CD14-positive monocyte (primary cell): ENCODE data around the gene ESYT1. TPM values are rescaled to one million over a fixed set of nuclear protein-coding genes. Genes with fewer than 3 reads are reported as not detected.
A peak's percentile ranks its signal among the peaks of the same experiment; 100 is the strongest.

Source experiments
- DNase-seq, 3 donors: peaks; one replicate each; pipeline ENCODE4 v3.0.0-alpha.2; 2011 to 2022
- H2AFZ ChIP-seq: 2 replicates; pipeline ENCODE4 v1.6.0; 2012; ENCODE audit warnings: mild to moderate bottlenecking, low read depth, low read length, inconsistent platforms; ENCODE audit not compliant: insufficient read depth, poor library complexity, severe bottlenecking
- H3K27ac ChIP-seq, 2 donors: 1 replicate in 1 of 2; 2 replicates in 1 of 2; pipeline ENCODE4 v1.5.1; 2012 to 2013; ENCODE audit warnings: low read length in 2 of 2, control low read depth in 1 of 2, inconsistent platforms in 1 of 2, low read depth in 1 of 2, mild to moderate bottlenecking in 1 of 2
- H3K27me3 ChIP-seq, 2 donors: one replicate each; pipeline versions ENCODE4 v1.6.0 to v1.6.1; 2011 to 2013; ENCODE audit warnings: low read length in 2 of 2; ENCODE audit not compliant: control insufficient read depth in 2 of 2, insufficient read depth in 2 of 2
- H3K36me3 ChIP-seq, 2 donors: replicated peaks in 1 of 2; 1 replicate in 1 of 2; 2 replicates in 1 of 2; pipeline versions ENCODE4 v1.5.1 to v1.6.1; 2012 to 2013; ENCODE audit warnings: low read length in 2 of 2, control low read depth in 1 of 2, inconsistent platforms in 1 of 2, mild to moderate bottlenecking in 1 of 2; ENCODE audit not compliant: insufficient read depth in 2 of 2, control insufficient read depth in 1 of 2
- H3K4me1 ChIP-seq, 2 donors: 1 replicate in 1 of 2; 2 replicates in 1 of 2; pipeline versions ENCODE4 v1.5.1 to v1.6.1; 2012 to 2013; ENCODE audit warnings: low read length in 2 of 2, control low read depth in 1 of 2, inconsistent platforms in 1 of 2, mild to moderate bottlenecking in 1 of 2, moderate library complexity in 1 of 2; ENCODE audit not compliant: insufficient read depth in 2 of 2, control insufficient read depth in 1 of 2
- H3K4me2 ChIP-seq: replicated peaks from 2 replicates; pipeline ENCODE3; 2012; ENCODE audit warnings: low read length, moderate library complexity, mild to moderate bottlenecking; ENCODE audit not compliant: poor library complexity, severe bottlenecking; ENCODE audit errors: extremely low read depth
- H3K4me3 ChIP-seq, 3 experiments: fragments of 200-600 bp in 1 of 3; sonication (generic) in 1 of 3; replicated peaks in 1 of 3; 1 replicate in 2 of 3; 2 replicates in 1 of 3; pipeline ENCODE4 v1.5.1; 2011 to 2013; ENCODE audit warnings: low read length in 3 of 3, mild to moderate bottlenecking in 3 of 3, control low read depth in 2 of 3, low read depth in 2 of 3, inconsistent platforms in 1 of 3, moderate library complexity in 1 of 3
- H3K79me2 ChIP-seq: 2 replicates; pipeline ENCODE4 v1.6.0; 2012; ENCODE audit warnings: mild to moderate bottlenecking, control low read depth, inconsistent platforms, low read length, moderate library complexity; ENCODE audit not compliant: insufficient read depth
- H3K9ac ChIP-seq: 2 replicates; pipeline ENCODE4 v1.6.0; 2017; ENCODE audit warnings: low read length, mild to moderate bottlenecking; ENCODE audit not compliant: insufficient read depth, poor library complexity, severe bottlenecking
- H3K9me3 ChIP-seq, 2 donors: replicated peaks in 1 of 2; 1 replicate in 1 of 2; 2 replicates in 1 of 2; pipeline versions ENCODE4 v1.5.1 to v1.6.1; 2012 to 2013; ENCODE audit warnings: low read length in 2 of 2, control low read depth in 1 of 2; ENCODE audit not compliant: control insufficient read depth in 1 of 2, insufficient read depth in 1 of 2
- H4K20me1 ChIP-seq: 2 replicates; pipeline ENCODE4 v1.6.0; 2012; ENCODE audit warnings: mild to moderate bottlenecking, low read length, control low read depth, moderate library complexity; ENCODE audit not compliant: insufficient read depth
- H3K27ac Mint-ChIP-seq, 7 donors: one replicate each; pipeline ENCODE4 v1.8.0; 2020; ENCODE audit warnings: mild to moderate bottlenecking in 7 of 7, mixed read lengths in 7 of 7, moderate library complexity in 6 of 7, inconsistent platforms in 2 of 7
- H3K27me3 Mint-ChIP-seq, 3 donors: one replicate each; pipeline ENCODE4 v1.8.0; 2021 to 2022; ENCODE audit warnings: low read depth in 3 of 3, mild to moderate bottlenecking in 3 of 3, mixed read lengths in 3 of 3, moderate library complexity in 3 of 3, inconsistent platforms in 1 of 3
- H3K36me3 Mint-ChIP-seq, 2 donors: one replicate each; pipeline ENCODE4 v1.8.0; 2020; ENCODE audit warnings: mixed read lengths in 2 of 2, inconsistent platforms in 1 of 2, mild to moderate bottlenecking in 1 of 2
- H3K4me1 Mint-ChIP-seq: one replicate; pipeline ENCODE4 v1.8.0; 2020; ENCODE audit warnings: mild to moderate bottlenecking, mixed read lengths
- H3K4me3 Mint-ChIP-seq, 2 donors: one replicate each; pipeline ENCODE4 v1.8.0; 2020; ENCODE audit warnings: mild to moderate bottlenecking in 2 of 2, mixed read lengths in 2 of 2, moderate library complexity in 1 of 2
- H3K9me3 Mint-ChIP-seq, 7 donors: one replicate each; pipeline ENCODE4 v1.8.0; 2020 to 2022; ENCODE audit warnings: mixed read lengths in 7 of 7, mild to moderate bottlenecking in 6 of 7, moderate library complexity in 6 of 7, inconsistent platforms in 2 of 7
- CTCF ChIP-seq: fragments of 200-600 bp; IDR thresholded peaks from one replicate; pipeline ENCODE4 v1.8.0; 2022; ENCODE audit warnings: antibody characterized with exemption, mild to moderate bottlenecking
- WGBS: methylation state at CpG from one replicate; pipeline ENCODE4 v1.1.5; 2013; ENCODE audit warnings: missing lambda C conversion rate; ENCODE audit not compliant: insufficient coverage; 5-methylcytosine and 5-hydroxymethylcytosine counted together
- intact Hi-C, 2 donors: fragments of 100-400 bp; cut with micrococcal nuclease; formaldehyde crosslinking; loops; one replicate each; pipeline versions ENCODE4 v1.15.0 to v1.15.1; 2023
- polyA plus RNA-seq, 3 donors: library from polyadenylated mRNA; depleted of rRNA in 1 of 3; unstranded in 2 of 3; stranded (reverse) in 1 of 3; fragments of 300-500 nt in 2 of 3; fragments of >200 nt in 1 of 3; fragmentation: Illumina TruSeq in 2 of 3; gene quantifications; 1 replicate in 2 of 3; 2 replicates in 1 of 3; pipeline ENCODE4 v1.2.3, GENCODE V29; 2012 to 2021

ESYT1 gene
- polyA plus RNA-seq, 3 donors = 74.2 to 81.1 (median 74.6) TPM

- Histone ChIP-seq H2AFZ (no peak overlapping the region), H3K4me3 (no peak overlapping the region), H3K9me3 (no peaks in the 10 kb centered on the region), H3K36me3 (peaks cover 52 to 58% of the 10 kb centered on the region in 2 donors), H3K9ac (no peak overlapping the region), H3K4me1 (peaks cover 19 to 23% of the 10 kb centered on the region in 2 donors), H3K27me3 (no peaks in the 10 kb centered on the region), H3K27ac (no peak overlapping the region), H3K79me2 (peaks cover 35% of the 10 kb centered on the region), H3K4me2 (no peak overlapping the region), H4K20me1 (peaks cover 8% of the 10 kb centered on the region)
- Mint-ChIP-seq H3K4me3 (no peak overlapping the region), H3K4me1 (peaks cover 23% of the 10 kb centered on the region), H3K36me3 (peaks cover 51 to 59% of the 10 kb centered on the region in 2 donors), H3K27me3 (peaks cover 0 to under 1% (median 0%) of the 10 kb centered on the region in 3 donors), H3K9me3 (no peaks in the 10 kb centered on the region), H3K27ac (peak overlapping the region in 1 of 7 donors; percentile 57)
- no peak for DNase-seq
- intact Hi-C loops = loop anchor here in 1 of 2 donors (10.0 kb wide), 1 partner anchor 112 kb away; the partner anchor contains the start of gene SUOX
- TF ChIP-seq CTCF = no peak
- WGBS = 100% methylated on average over 2 of the region's 3 CpGs
These were observed 20.8 kb upstream of the ESYT1 start for GRCh38 chr12:56107242-56107641.

DNA sequence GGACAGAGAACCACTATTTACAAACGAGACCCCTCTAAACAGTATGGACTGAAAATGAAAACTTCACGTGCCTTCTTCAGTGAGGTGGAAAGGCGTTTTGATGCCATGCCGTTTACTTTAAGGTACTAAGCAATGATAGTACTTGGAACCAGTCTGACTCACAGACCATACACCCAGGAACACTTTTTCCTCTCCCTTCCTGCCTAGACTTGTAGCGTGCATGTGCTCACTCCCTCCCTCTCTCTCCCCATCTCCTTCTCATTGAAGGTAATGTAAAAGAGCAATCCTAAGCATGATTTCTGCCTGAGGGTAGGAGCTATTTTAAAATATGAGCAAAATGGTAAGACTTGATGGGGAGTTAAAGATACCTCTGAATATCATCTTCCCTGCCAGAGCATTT is 17.5 kb upstream of the ESYT1 start:
- Mint-ChIP-seq H3K27me3 (no peaks in the 10 kb centered on the region), H3K9me3 (no peaks in the 10 kb centered on the region), H3K4me1 (peaks cover 10% of the 10 kb centered on the region), H3K27ac (no peak overlapping the region), H3K36me3 (peaks cover 67 to 75% of the 10 kb centered on the region in 2 donors), H3K4me3 (no peak overlapping the region)
- Histone ChIP-seq H3K9me3 (no peaks in the 10 kb centered on the region), H3K4me3 (no peak overlapping the region), H3K79me2 (peaks cover 23% of the 10 kb centered on the region), H3K4me1 (peaks cover 8 to 11% of the 10 kb centered on the region in 2 donors), H3K36me3 (peaks cover 65 to 73% of the 10 kb centered on the region in 2 donors), H4K20me1 (peaks cover 7% of the 10 kb centered on the region), H2AFZ (no peak overlapping the region), H3K9ac (no peak overlapping the region), H3K27ac (no peak overlapping the region), H3K4me2 (no peak overlapping the region), H3K27me3 (no peaks in the 10 kb centered on the region)
- WGBS = 100% methylated on average over 2 of the region's 5 CpGs
- DNase-seq = no peak
- TF ChIP-seq CTCF = no peak
- intact Hi-C loops = loop anchor here in 1 of 2 donors (10.0 kb wide), 2 partner anchors 136 to 286 kb away; partner anchors contain the start of genes DNAJC14 and RAB5B
